ENCODE measurements around the gene IL4R.

IL4R gene

GRCh38 chr16:27310576-27311447 is 3.0 kb upstream of the IL4R start:
- Histone ChIP-seq H3K4me3 (replicated peaks; ENCODE audit: low read depth, low read length) (no peak overlapping the region), H3K36me3 (ENCODE audit: control insufficient read depth, insufficient read depth, low read length) (no peaks in the 10 kb centered on the region), H3K27me3 (replicated peaks; ENCODE audit: control insufficient read depth, insufficient read depth, low read length) (no peaks in the 10 kb centered on the region)
- DNase-seq (ENCODE audit: extremely low read depth, insufficient read length) = no peak
- no peak for TF ChIP-seq CTCF (IDR thresholded peaks at IDR 0.05; ENCODE audit: insufficient read depth, low read length, poor library complexity, severe bottlenecking)

GRCh38 chr16:27311448-27311830 is 2.3 kb upstream of the IL4R start:
- H3K27me3 ChIP-seq (replicated peaks; ENCODE audit: control insufficient read depth, insufficient read depth, low read length) = no peaks in the 10 kb centered on the region
- no peak for DNase-seq (ENCODE audit: extremely low read depth, insufficient read length)
- no peak for TF ChIP-seq CTCF (IDR thresholded peaks at IDR 0.05; ENCODE audit: insufficient read depth, low read length, poor library complexity, severe bottlenecking)
- no peaks in the 10 kb centered on the region for H3K36me3 ChIP-seq (ENCODE audit: control insufficient read depth, insufficient read depth, low read length)
- no peak overlapping the region for H3K4me3 ChIP-seq (replicated peaks; ENCODE audit: low read depth, low read length)

- no peaks in the 10 kb centered on the region for H3K36me3 ChIP-seq (ENCODE audit: control insufficient read depth, insufficient read depth, low read length)
- H3K4me3 ChIP-seq (replicated peaks; ENCODE audit: low read depth, low read length) = no peak overlapping the region
- TF ChIP-seq CTCF (IDR thresholded peaks at IDR 0.05; ENCODE audit: insufficient read depth, low read length, poor library complexity, severe bottlenecking) = no peak
- H3K27me3 ChIP-seq (replicated peaks; ENCODE audit: control insufficient read depth, insufficient read depth, low read length) = no peaks in the 10 kb centered on the region
- DNase-seq (ENCODE audit: extremely low read depth, insufficient read length) = no peak
These were observed 1.9 kb upstream of the IL4R start for GRCh38 chr16:27311897-27312303.

- Histone ChIP-seq H3K27me3 (replicated peaks; ENCODE audit: control insufficient read depth, insufficient read depth, low read length) (no peaks in the 10 kb centered on the region), H3K36me3 (ENCODE audit: control insufficient read depth, insufficient read depth, low read length) (no peaks in the 10 kb centered on the region; the same call in 1 of the 2 replicates), H3K4me3 (replicated peaks; ENCODE audit: low read depth, low read length) (peak overlapping the region; percentile 86)
- TF ChIP-seq CTCF (IDR thresholded peaks at IDR 0.05; ENCODE audit: insufficient read depth, low read length, poor library complexity, severe bottlenecking) = no peak
- no peak for DNase-seq (ENCODE audit: extremely low read depth, insufficient read length)
These were observed 973 bp upstream of the IL4R start for GRCh38 chr16:27312580-27313421.

GRCh38 chr16:27314161-27314723 is 468 bp downstream of the IL4R start:
- H3K4me3 ChIP-seq (replicated peaks; ENCODE audit: low read depth, low read length) = peak overlapping the region; percentile 86
- H3K36me3 ChIP-seq (ENCODE audit: control insufficient read depth, insufficient read depth, low read length) = no peaks in the 10 kb centered on the region; the same call in 1 of the 2 replicates
- no peak for DNase-seq (ENCODE audit: extremely low read depth, insufficient read length)
- no peak for TF ChIP-seq CTCF (IDR thresholded peaks at IDR 0.05; ENCODE audit: insufficient read depth, low read length, poor library complexity, severe bottlenecking)
- no peaks in the 10 kb centered on the region for H3K27me3 ChIP-seq (replicated peaks; ENCODE audit: control insufficient read depth, insufficient read depth, low read length)

Data from GM06990 (cell line).